C4-2B (cell line): ENCODE results near the gene ADAM33.

Source experiments
- ZFX ChIP-seq: fragments of 450-650 bp; IDR thresholded peaks from 2 replicates; pipeline ENCODE4 v1.6.1; 2017
- TF ChIP-seq, protein P1 (sequence below): fragments of 450-650 bp; conservative IDR thresholded peaks from 2 replicates; pipeline ENCODE4 v1.5.1; 2017; ENCODE audit warnings: mild to moderate bottlenecking

DNA sequence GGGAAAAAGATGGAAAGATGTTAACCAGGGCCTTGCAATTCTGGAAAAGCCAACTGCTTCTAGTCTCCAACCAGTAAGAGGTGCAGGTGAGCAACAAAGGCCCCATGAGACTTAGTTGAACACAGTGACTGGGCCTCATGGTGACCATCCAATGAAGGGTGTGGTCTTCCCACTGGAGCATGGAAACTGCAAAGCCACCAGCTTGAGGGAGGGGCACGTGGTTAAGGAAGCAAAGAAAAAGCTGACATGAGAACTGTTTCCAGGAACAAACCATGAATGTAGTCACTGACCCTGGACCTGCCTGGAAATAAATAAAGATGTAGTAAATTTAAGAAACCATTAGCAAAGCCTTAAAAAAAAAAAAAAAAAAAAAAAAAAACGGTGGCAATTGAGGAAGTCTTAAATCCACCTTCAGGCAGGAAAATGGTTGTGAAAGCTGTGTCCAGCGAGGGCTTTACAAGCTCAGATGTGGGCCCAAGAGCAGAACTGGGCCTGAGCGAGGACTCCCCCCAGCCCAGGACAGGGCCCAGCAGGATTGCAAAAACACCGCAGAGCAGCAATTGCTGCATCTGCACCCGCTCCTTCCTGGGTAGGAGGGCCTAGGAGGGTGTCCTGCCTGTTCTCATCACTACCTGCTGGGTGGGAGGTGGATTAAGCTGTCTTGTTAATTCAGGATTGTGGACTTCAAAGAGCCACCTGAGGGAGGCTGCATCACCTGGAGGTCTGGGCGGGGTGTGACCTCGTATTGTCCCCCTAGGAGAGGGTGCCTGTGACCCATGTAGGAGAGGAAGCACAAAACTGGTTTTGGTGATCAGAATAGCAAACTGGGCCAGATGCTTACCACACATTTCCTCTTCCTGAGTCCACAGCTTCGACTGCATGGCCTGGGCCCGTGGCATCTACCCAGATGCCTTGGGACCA is 28.9 kb downstream of the ADAM33 start:
- TF ChIP-seq, protein P1, sequence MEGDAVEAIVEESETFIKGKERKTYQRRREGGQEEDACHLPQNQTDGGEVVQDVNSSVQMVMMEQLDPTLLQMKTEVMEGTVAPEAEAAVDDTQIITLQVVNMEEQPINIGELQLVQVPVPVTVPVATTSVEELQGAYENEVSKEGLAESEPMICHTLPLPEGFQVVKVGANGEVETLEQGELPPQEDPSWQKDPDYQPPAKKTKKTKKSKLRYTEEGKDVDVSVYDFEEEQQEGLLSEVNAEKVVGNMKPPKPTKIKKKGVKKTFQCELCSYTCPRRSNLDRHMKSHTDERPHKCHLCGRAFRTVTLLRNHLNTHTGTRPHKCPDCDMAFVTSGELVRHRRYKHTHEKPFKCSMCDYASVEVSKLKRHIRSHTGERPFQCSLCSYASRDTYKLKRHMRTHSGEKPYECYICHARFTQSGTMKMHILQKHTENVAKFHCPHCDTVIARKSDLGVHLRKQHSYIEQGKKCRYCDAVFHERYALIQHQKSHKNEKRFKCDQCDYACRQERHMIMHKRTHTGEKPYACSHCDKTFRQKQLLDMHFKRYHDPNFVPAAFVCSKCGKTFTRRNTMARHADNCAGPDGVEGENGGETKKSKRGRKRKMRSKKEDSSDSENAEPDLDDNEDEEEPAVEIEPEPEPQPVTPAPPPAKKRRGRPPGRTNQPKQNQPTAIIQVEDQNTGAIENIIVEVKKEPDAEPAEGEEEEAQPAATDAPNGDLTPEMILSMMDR, result no peak
- TF ChIP-seq ZFX, result no peak
